Ureter (tissue), 1 donor: ENCODE data around the gene SCUBE3. TPM values are rescaled to one million over a fixed set of nuclear protein-coding genes. Genes with fewer than 3 reads are reported as not detected.

Experiments
- DNase-seq: peaks from one replicate; pipeline ENCODE4 v3.0.0-alpha.2; 2020; ENCODE audit warnings: low spot score
- total RNA-seq: library from RNA; stranded (reverse); gene quantifications from one replicate; pipeline ENCODE4 v1.2.4, GENCODE V29; 2023
- donor health status: DM: yes; HTN: yes; CAD: no.

Gene SCUBE3
- total RNA-seq, 1 donor from 2014 or later = 10.0 TPM

DNA sequence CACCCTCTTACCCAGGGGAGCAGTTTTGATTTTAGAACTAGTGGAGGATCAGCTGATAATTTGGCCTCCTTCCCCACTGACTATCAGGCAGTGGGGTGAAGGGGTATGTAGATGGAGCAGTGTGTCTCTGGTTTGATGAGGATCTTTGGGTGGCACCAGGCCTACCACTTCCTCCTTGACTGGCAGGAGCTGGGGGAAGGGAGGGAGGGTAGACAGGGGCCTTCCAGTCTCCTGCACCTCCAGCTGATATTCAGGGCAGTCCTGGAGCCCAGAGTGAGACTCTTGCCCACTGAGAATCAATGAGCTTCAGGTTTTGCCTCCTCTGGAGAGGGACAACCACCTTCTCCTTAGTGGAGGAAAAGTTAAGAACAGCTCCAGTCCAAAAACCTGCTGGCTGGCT, 87.1 kb downstream of the SCUBE3 start:
- no peak for DNase-seq

Other genes with a start within 250 kb of the SCUBE3 start
- gene TCP11, start 72.6 kb upstream of the SCUBE3 start, total RNA-seq = not detected
- gene ZNF76, start 45.8 kb downstream of the SCUBE3 start, total RNA-seq = 53.4 TPM
- 28.0 TPM for gene DEF6, start 83.9 kb downstream of the SCUBE3 start, total RNA-seq
- gene PPARD, start 128.6 kb downstream of the SCUBE3 start, total RNA-seq = 31.2 TPM
- gene FANCE, start 238.4 kb downstream of the SCUBE3 start, total RNA-seq = 5.5 TPM